Measurements from ENCODE around the gene TMCO4.

The TMCO4 gene

DNA sequence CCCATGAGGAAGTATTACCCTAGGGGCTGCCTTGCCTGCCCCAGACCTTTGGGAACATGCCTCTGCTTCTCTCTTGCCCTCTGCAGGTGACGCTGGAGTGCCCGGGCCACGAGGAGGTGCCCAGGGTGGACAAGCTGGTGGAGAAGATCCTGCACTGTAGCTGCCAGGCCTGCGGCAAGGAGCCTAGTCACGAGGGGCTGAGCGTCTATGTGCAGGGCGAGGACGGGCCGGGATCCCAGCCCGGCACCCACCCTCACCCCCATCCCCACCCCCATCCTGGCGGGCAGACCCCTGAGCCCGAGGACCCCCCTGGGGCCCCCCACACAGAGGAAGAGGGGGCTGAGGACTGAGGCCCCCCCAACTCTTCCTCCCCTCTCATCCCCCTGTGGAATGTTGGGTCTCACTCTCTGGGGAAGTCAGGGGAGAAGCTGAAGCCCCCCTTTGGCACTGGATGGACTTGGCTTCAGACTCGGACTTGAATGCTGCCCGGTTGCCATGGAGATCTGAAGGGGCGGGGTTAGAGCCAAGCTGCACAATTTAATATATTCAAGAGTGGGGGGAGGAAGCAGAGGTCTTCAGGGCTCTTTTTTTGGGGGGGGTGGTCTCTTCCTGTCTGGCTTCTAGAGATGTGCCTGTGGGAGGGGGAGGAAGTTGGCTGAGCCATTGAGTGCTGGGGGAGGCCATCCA lies 142.8 kb downstream of the TMCO4 start:
- H3K27me3 ChIP-seq (ENCODE audit: control insufficient read depth in 5 of 5, insufficient read depth in 4 of 5, low read length in 5 of 5): peaks cover 0 to 3% (median 0%) of the 10 kb centered on the region in 5 donors
- no peak overlapping the region for H3K4me3 ChIP-seq (ENCODE audit: low read depth in 1 of 5, low read length in 5 of 5)
- H3K27ac ChIP-seq (ENCODE audit: low read depth, low read length): no peak overlapping the region
- H3K9me3 ChIP-seq (ENCODE audit: control insufficient read depth in 5 of 5, low read length in 5 of 5): no peaks in the 10 kb centered on the region
- H3K4me1 ChIP-seq (ENCODE audit: control insufficient read depth in 5 of 5, insufficient read depth in 5 of 5, low read length in 5 of 5): peaks cover 4 to 23% (median 13%) of the 10 kb centered on the region in 5 donors
- H3K9ac ChIP-seq (ENCODE audit: low read length in 5 of 5): no peak overlapping the region
- H3K36me3 ChIP-seq (ENCODE audit: control insufficient read depth in 5 of 5, insufficient read depth in 5 of 5, low read length in 5 of 5): peaks cover 0 to 33% (median 28%) of the 10 kb centered on the region in 5 donors

DNA sequence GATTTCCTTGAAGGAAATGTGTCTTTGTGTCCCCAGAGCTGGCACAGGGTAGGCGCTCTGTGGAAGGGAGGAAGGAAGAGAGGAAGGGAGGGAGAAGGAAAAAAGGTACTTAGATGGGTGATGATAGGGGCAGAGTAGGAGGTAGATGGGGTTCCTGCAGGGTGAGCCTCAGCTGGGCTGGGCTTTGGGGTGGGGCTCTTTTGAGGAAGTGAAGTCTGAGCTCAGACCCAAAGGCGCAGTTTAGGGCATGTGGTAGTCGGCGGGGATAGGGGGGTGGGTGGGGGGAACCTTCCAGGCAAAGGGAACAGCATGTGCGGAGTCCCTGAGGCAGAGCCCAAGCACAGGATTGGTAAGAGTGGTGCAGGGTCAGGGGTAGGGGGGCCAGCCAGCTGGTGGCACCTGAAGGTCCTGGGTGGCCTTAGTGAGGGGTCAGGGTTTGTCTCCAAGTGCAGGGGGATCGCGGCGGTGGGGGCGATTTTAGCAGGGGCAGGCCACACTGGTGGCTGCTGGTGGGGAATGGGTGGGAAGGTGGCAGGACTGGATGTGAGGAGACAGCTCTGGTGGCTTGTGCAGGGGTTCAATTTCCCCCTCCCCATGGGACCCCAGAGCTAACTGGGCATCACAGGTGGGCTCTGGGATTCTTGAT lies 143.5 kb downstream of the TMCO4 start:
- H3K9me3 ChIP-seq (ENCODE audit: control insufficient read depth in 5 of 5, low read length in 5 of 5): no peaks in the 10 kb centered on the region
- no peak overlapping the region for H3K9ac ChIP-seq (ENCODE audit: low read length in 5 of 5)
- H3K36me3 ChIP-seq (ENCODE audit: control insufficient read depth in 5 of 5, insufficient read depth in 5 of 5, low read length in 5 of 5): peaks cover 0 to 33% (median 28%) of the 10 kb centered on the region in 5 donors
- no peak overlapping the region for H3K27ac ChIP-seq (ENCODE audit: low read depth, low read length)
- H3K27me3 ChIP-seq (ENCODE audit: control insufficient read depth in 5 of 5, insufficient read depth in 4 of 5, low read length in 5 of 5): peaks cover 0 to 3% (median 0%) of the 10 kb centered on the region in 5 donors
- H3K4me1 ChIP-seq (ENCODE audit: control insufficient read depth in 5 of 5, insufficient read depth in 5 of 5, low read length in 5 of 5): peaks cover 5 to 29% (median 16%) of the 10 kb centered on the region in 5 donors
- H3K4me3 ChIP-seq (ENCODE audit: low read depth in 1 of 5, low read length in 5 of 5): no peak overlapping the region

DNA sequence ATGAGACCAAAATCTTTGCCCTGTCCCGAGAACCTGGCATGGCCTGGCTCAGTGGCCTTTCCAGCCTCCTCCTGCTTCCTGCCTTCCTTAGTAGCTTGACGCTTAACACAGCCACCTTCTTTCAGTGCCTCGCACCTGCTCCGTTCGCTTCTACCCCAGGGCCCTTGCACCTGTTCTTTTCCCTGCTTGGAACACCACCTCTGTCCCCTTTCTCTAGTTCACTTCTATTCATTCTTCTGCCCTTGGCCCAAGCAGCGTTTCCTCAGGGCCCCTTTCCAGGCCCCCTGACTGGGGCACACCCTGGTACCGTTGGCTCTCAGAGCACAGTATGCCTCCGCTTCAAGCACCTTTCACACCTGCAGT lies 144.0 kb downstream of the TMCO4 start:
- peaks cover 0 to 3% (median 0%) of the 10 kb centered on the region in 5 donors for H3K27me3 ChIP-seq (ENCODE audit: control insufficient read depth in 5 of 5, insufficient read depth in 4 of 5, low read length in 5 of 5)
- H3K9me3 ChIP-seq (ENCODE audit: control insufficient read depth in 5 of 5, low read length in 5 of 5): no peaks in the 10 kb centered on the region
- no peak overlapping the region for H3K4me3 ChIP-seq (ENCODE audit: low read depth in 1 of 5, low read length in 5 of 5)
- peaks cover 8 to 34% (median 22%) of the 10 kb centered on the region in 5 donors for H3K4me1 ChIP-seq (ENCODE audit: control insufficient read depth in 5 of 5, insufficient read depth in 5 of 5, low read length in 5 of 5)
- peaks cover 0 to 33% (median 28%) of the 10 kb centered on the region in 5 donors for H3K36me3 ChIP-seq (ENCODE audit: control insufficient read depth in 5 of 5, insufficient read depth in 5 of 5, low read length in 5 of 5)
- peak overlapping the region in 1 of 5 donors; percentile 16 for H3K9ac ChIP-seq (ENCODE audit: low read length in 5 of 5)
- H3K27ac ChIP-seq (ENCODE audit: low read depth, low read length): no peak overlapping the region

DNA sequence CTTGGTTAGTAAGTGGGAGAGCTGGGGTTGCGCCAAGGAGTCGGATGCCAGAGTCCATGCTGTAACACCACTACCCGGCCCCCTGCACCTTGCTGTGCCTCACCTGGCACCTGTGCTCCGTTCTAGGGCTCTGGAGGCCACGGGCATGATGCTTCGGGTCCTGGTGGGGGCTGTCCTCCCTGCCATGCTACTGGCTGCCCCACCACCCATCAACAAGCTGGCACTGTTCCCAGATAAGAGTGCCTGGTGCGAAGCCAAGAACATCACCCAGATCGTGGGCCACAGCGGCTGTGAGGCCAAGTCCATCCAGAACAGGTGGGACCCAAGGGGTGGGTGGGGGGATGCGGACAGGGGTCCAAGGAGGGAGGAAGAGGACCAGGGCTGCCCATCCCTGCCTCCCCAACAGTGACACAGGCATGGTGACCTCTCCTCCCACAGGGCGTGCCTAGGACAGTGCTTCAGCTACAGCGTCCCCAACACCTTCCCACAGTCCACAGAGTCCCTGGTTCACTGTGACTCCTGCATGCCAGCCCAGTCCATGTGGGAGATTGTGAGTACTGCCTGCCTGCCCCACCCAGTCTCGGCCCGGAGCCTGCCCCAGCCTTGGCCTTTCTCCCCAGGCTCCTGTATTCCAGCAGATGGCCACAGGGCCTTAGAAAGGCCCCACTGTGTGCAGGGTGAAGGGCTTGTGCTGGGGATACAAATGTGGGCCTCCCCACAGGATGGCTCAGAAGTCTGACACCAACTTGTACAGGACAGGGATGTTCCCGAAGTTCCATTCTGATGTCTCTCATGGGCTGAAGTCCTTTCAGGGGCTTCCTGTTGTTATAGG lies 144.6 kb downstream of the TMCO4 start:
- Histone ChIP-seq H3K36me3 (ENCODE audit: control insufficient read depth in 5 of 5, insufficient read depth in 5 of 5, low read length in 5 of 5) (peaks cover 0 to 33% (median 28%) of the 10 kb centered on the region in 5 donors), H3K9ac (ENCODE audit: low read length in 5 of 5) (peak overlapping the region in 1 of 5 donors; percentile 16), H3K27me3 (ENCODE audit: control insufficient read depth in 5 of 5, insufficient read depth in 4 of 5, low read length in 5 of 5) (peaks cover 0 to 3% (median 0%) of the 10 kb centered on the region in 5 donors), H3K27ac (ENCODE audit: low read depth, low read length) (no peak overlapping the region), H3K4me3 (ENCODE audit: low read depth in 1 of 5, low read length in 5 of 5) (no peak overlapping the region), H3K9me3 (ENCODE audit: control insufficient read depth in 5 of 5, low read length in 5 of 5) (no peaks in the 10 kb centered on the region), H3K4me1 (ENCODE audit: control insufficient read depth in 5 of 5, insufficient read depth in 5 of 5, low read length in 5 of 5) (peaks cover 9 to 40% (median 28%) of the 10 kb centered on the region in 5 donors)

DNA sequence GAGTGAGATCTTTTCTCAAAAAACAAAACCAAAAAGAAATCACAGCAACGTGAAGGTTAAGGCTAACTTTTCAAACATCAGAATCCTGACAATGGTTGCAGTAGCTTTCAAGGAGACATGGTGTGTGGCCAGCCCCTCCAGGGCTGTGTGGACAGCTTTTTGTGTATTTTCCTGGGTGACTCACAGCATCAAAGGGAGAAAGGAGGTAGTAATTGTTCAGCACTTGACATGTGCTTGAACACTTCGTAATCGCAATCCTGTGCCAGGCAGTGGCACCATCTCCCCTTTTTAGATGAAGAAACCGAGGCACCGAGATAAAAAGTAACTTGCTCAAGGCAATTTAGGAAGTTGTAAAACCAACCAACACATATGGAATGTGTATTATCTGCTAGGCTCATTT lies 145.3 kb downstream of the TMCO4 start:
- H3K27ac ChIP-seq (ENCODE audit: low read depth, low read length): no peak overlapping the region
- no peak overlapping the region for H3K9ac ChIP-seq (ENCODE audit: low read length in 5 of 5)
- peaks cover 0 to 33% (median 28%) of the 10 kb centered on the region in 5 donors for H3K36me3 ChIP-seq (ENCODE audit: control insufficient read depth in 5 of 5, insufficient read depth in 5 of 5, low read length in 5 of 5)
- H3K9me3 ChIP-seq (ENCODE audit: control insufficient read depth in 5 of 5, low read length in 5 of 5): no peaks in the 10 kb centered on the region
- H3K4me3 ChIP-seq (ENCODE audit: low read depth in 1 of 5, low read length in 5 of 5): no peak overlapping the region
- H3K27me3 ChIP-seq (ENCODE audit: control insufficient read depth in 5 of 5, insufficient read depth in 4 of 5, low read length in 5 of 5): no peaks in the 10 kb centered on the region
- peaks cover 6 to 38% (median 31%) of the 10 kb centered on the region in 5 donors for H3K4me1 ChIP-seq (ENCODE audit: control insufficient read depth in 5 of 5, insufficient read depth in 5 of 5, low read length in 5 of 5)

DNA sequence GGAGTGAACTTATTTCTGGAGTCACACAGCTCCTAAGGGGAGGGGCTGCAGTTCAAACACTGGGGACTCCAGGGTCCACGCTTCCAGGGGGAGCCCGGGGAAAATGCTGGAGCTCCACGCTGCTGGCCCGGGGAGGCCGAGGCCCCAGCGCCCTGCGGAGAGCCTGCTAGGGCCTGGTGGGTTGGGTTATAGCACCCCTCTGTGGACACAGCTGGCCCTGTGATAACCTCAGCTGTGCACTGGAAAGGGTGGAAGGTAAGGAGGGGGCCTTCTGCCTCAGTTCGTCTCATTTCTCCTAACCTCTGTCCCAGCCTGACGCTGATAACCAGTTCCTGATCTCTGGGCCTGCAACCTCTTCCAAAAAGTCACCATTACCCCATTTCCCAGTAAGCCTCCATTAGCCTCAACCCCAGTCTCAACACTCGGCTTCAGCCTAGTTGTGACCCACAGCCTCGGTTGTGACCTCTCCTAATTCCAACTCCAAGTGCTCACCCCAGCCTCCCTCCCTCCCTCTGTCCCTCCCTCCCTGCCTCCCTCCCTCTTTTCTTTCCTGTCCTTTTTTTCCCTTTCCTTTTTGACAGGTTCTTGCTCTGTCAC lies 148.5 kb downstream of the TMCO4 start:
- Histone ChIP-seq H3K27ac (ENCODE audit: low read depth, low read length) (peak overlapping the region; percentile 81), H3K27me3 (ENCODE audit: control insufficient read depth in 5 of 5, insufficient read depth in 4 of 5, low read length in 5 of 5) (no peaks in the 10 kb centered on the region), H3K9me3 (ENCODE audit: control insufficient read depth in 5 of 5, low read length in 5 of 5) (no peaks in the 10 kb centered on the region), H3K4me1 (ENCODE audit: control insufficient read depth in 5 of 5, insufficient read depth in 5 of 5, low read length in 5 of 5) (peaks cover 9 to 66% (median 53%) of the 10 kb centered on the region in 5 donors), H3K36me3 (ENCODE audit: control insufficient read depth in 5 of 5, insufficient read depth in 5 of 5, low read length in 5 of 5) (peaks cover 0 to 12% (median 11%) of the 10 kb centered on the region in 5 donors), H3K4me3 (ENCODE audit: low read depth in 1 of 5, low read length in 5 of 5) (peak overlapping the region in 4 of 5 donors; percentile 12 to 27 (median 16)), H3K9ac (ENCODE audit: low read length in 5 of 5) (peak overlapping the region; percentile 5 to 70 (median 48))

DNA sequence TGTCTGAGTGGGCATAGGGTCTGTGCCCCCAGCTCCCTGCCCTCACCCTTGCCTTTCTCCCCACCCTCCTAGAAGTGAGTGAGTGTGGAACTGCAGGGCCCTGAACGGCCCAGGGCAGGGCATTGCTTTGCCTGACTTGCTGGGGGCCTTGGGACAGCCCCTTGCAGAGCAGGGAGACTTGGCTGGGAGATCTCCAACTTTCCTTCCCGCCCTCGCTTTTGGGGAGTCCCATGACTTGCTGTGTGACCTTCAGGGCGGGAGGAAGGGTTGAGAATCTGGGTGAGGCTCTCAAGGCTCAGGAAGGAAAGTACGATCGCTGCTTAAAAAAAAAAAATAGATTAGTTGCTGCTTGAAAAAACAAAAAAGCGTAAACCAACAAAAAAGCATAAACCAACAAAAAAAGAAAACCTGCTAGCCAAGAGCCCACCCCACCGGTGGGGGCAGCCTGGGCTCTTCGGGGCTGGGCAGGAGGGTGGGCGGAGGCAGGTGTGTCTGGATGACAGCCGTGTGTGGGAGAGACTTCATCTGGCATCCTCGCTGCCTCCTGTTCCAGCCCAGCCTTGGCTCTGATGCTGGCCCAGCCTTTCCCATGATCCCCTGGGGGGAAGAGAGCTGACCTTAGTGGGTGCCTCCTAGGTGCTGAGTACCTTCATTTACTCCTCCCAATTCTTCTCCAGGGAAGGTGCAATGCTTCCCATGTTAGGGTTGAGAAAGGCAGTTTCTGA lies 149.1 kb downstream of the TMCO4 start:
- H3K9ac ChIP-seq (ENCODE audit: low read length in 5 of 5): peak overlapping the region; percentile 5 to 70 (median 48)
- H3K36me3 ChIP-seq (ENCODE audit: control insufficient read depth in 5 of 5, insufficient read depth in 5 of 5, low read length in 5 of 5): peaks cover 0 to 9% (median 6%) of the 10 kb centered on the region in 5 donors
- no peaks in the 10 kb centered on the region for H3K9me3 ChIP-seq (ENCODE audit: control insufficient read depth in 5 of 5, low read length in 5 of 5)
- H3K27ac ChIP-seq (ENCODE audit: low read depth, low read length): peak overlapping the region; percentile 81
- H3K4me1 ChIP-seq (ENCODE audit: control insufficient read depth in 5 of 5, insufficient read depth in 5 of 5, low read length in 5 of 5): peaks cover 10 to 68% (median 59%) of the 10 kb centered on the region in 5 donors
- no peaks in the 10 kb centered on the region for H3K27me3 ChIP-seq (ENCODE audit: control insufficient read depth in 5 of 5, insufficient read depth in 4 of 5, low read length in 5 of 5)
- H3K4me3 ChIP-seq (ENCODE audit: low read depth in 1 of 5, low read length in 5 of 5): peak overlapping the region in 4 of 5 donors; percentile 12 to 27 (median 16)

DNA sequence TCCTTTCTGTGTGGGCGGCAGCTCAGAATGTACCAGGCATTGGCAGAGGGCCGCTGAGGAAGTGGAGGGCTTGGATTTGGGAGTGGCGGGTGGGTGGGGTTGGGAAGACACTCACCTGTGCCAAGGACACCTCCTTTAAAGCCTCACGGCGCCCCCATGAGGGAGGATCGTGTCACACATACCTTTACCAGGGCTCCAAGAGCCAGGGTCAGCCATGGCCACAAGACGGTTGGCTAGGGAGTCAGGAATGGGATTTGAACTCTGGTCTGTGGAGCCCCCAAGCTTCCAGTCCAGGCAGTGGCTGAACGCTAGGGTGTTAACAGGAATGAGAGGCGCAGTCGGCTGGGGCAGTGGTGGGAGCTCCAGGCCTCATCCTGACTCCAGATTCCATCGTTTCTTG lies 151.0 kb downstream of the TMCO4 start:
- H3K9ac ChIP-seq (ENCODE audit: low read length in 5 of 5): no peak overlapping the region
- no peaks in the 10 kb centered on the region for H3K36me3 ChIP-seq (ENCODE audit: control insufficient read depth in 5 of 5, insufficient read depth in 5 of 5, low read length in 5 of 5)
- peaks cover 10 to 71% (median 66%) of the 10 kb centered on the region in 5 donors for H3K4me1 ChIP-seq (ENCODE audit: control insufficient read depth in 5 of 5, insufficient read depth in 5 of 5, low read length in 5 of 5)
- H3K9me3 ChIP-seq (ENCODE audit: control insufficient read depth in 5 of 5, low read length in 5 of 5): no peaks in the 10 kb centered on the region
- no peaks in the 10 kb centered on the region for H3K27me3 ChIP-seq (ENCODE audit: control insufficient read depth in 5 of 5, insufficient read depth in 4 of 5, low read length in 5 of 5)
- peak overlapping the region; percentile 72 for H3K27ac ChIP-seq (ENCODE audit: low read depth, low read length)
- no peak overlapping the region for H3K4me3 ChIP-seq (ENCODE audit: low read depth in 1 of 5, low read length in 5 of 5)

DNA sequence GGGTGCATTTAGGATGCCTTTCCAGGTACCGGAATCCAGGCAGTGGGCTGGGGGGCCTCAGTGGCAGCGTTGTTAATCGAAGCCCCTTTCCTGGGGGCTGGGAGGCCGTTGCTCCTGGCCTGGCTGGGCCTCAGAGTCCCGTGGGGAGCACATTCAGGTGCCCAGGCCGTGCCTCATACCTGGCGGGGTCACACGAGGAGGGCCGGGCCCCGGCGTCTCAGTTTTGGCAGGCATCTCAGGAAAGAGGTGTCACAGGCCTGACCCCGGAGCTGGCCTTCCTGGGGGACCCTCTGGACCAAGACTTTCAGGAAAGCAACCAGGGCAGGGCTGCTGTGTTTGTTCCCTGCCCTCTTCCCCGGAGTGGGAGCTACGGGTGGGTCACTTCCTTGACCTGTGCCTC lies 151.5 kb downstream of the TMCO4 start:
- no peaks in the 10 kb centered on the region for H3K9me3 ChIP-seq (ENCODE audit: control insufficient read depth in 5 of 5, low read length in 5 of 5)
- no peaks in the 10 kb centered on the region for H3K27me3 ChIP-seq (ENCODE audit: control insufficient read depth in 5 of 5, insufficient read depth in 4 of 5, low read length in 5 of 5)
- H3K36me3 ChIP-seq (ENCODE audit: control insufficient read depth in 5 of 5, insufficient read depth in 5 of 5, low read length in 5 of 5): no peaks in the 10 kb centered on the region
- H3K4me3 ChIP-seq (ENCODE audit: low read depth in 1 of 5, low read length in 5 of 5): peak overlapping the region in 2 of 5 donors; percentile 8 to 11
- H3K9ac ChIP-seq (ENCODE audit: low read length in 5 of 5): peak overlapping the region in 2 of 5 donors; percentile 28 to 52
- H3K4me1 ChIP-seq (ENCODE audit: control insufficient read depth in 5 of 5, insufficient read depth in 5 of 5, low read length in 5 of 5): peaks cover 12 to 73% (median 66%) of the 10 kb centered on the region in 5 donors
- H3K27ac ChIP-seq (ENCODE audit: low read depth, low read length): peak overlapping the region; percentile 72
